ENCODE data around the gene SPG11. TPM values are rescaled to one million over a fixed set of nuclear protein-coding genes. Genes with fewer than 3 reads are reported as not detected.

Gene SPG11, protein sequence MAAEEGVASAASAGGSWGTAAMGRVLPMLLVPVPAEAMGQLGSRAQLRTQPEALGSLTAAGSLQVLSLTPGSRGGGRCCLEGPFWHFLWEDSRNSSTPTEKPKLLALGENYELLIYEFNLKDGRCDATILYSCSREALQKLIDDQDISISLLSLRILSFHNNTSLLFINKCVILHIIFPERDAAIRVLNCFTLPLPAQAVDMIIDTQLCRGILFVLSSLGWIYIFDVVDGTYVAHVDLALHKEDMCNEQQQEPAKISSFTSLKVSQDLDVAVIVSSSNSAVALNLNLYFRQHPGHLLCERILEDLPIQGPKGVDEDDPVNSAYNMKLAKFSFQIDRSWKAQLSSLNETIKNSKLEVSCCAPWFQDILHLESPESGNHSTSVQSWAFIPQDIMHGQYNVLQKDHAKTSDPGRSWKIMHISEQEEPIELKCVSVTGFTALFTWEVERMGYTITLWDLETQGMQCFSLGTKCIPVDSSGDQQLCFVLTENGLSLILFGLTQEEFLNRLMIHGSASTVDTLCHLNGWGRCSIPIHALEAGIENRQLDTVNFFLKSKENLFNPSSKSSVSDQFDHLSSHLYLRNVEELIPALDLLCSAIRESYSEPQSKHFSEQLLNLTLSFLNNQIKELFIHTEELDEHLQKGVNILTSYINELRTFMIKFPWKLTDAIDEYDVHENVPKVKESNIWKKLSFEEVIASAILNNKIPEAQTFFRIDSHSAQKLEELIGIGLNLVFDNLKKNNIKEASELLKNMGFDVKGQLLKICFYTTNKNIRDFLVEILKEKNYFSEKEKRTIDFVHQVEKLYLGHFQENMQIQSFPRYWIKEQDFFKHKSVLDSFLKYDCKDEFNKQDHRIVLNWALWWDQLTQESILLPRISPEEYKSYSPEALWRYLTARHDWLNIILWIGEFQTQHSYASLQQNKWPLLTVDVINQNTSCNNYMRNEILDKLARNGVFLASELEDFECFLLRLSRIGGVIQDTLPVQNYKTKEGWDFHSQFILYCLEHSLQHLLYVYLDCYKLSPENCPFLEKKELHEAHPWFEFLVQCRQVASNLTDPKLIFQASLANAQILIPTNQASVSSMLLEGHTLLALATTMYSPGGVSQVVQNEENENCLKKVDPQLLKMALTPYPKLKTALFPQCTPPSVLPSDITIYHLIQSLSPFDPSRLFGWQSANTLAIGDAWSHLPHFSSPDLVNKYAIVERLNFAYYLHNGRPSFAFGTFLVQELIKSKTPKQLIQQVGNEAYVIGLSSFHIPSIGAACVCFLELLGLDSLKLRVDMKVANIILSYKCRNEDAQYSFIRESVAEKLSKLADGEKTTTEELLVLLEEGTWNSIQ (N-terminal part only)
- 7.2 to 9.0 TPM (median 8.3 TPM) in 5 replicates for total RNA-seq (2022; extraction: Qiagen RNA extraction; ENCODE audit: low read depth)

GRCh38 chr15:44663410-44664308, at the start of gene SPG11:
TSS of gene SPG11 (minus strand) at chr15:44663662. CDS start at chr15:44663647, 15 bp downstream.

GRCh38 chr15:44711096-44711742, 47.8 kb upstream of the SPG11 start, which contains the start of the genes B2M and PATL2:
TSS of gene B2M (plus strand) at chr15:44711517. CDS start at chr15:44711547, 30 bp downstream.
TSS of gene PATL2 (minus strand) at chr15:44711323. CDS start at chr15:44676490, 34,833 bp downstream.

DNA sequence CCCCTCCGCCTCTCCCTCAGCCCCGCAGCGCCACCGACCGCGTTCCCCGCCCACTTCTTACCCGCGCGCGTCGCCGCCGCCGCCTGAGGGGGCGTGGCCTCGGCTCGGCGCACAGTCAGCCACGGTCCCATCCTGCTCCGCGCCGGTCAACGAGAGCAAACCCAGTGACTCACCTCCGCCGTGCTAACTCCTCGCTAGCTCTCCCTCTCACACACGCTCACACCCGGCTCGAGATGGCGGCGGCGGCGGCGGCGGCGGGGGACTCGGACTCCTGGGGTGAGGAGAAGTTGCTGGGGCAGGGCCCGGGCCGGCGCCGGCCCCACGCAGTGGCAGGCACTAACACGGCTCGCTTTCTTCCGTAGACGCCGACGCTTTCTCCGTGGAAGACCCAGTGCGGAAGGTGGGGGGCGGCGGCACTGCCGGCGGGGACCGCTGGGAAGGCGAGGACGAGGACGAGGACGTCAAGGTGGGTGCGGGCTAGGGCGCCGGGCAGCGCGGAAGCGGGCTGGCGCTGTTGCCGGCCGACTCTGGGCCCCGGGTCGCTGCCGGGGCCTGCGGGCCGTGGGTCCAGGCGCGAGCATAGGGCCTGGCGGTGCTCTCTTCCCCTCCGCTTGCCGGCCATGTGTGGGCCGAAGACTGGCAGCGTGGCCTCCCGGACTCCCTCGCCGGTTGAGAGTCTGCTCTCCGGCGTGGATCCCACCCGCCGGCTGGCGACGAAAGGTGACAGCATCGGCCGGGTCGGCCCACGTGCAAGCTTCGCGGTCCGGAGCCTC, 126.3 kb downstream of the SPG11 start, which contains the start of gene EIF3J:
EIF3J (plus strand) TSS at position 186 of the 773 bp plus-strand sequence; CDS start at position 234, 48 bp downstream.

Other genes with a start within 250 kb of the SPG11 start
- 8.0 to 28.2 TPM (median 15.3 TPM) in 5 replicates for gene CTDSPL2, start 236.0 kb downstream of the SPG11 start, total RNA-seq (2022; extraction: Qiagen RNA extraction; ENCODE audit: low read depth)
- 70.6 to 130 TPM (median 101 TPM) in 5 replicates for gene EIF3J, start 126.5 kb downstream of the SPG11 start, total RNA-seq (2022; extraction: Qiagen RNA extraction; ENCODE audit: low read depth)
- gene PATL2, start 47.7 kb upstream of the SPG11 start, total RNA-seq (2022; extraction: Qiagen RNA extraction; ENCODE audit: low read depth): 0.07 to 0.14 TPM in 2 of 5 replicates, not detected in the others
- 409 to 483 TPM (median 446 TPM) in 5 replicates for gene B2M, start 47.9 kb upstream of the SPG11 start, total RNA-seq (2022; extraction: Qiagen RNA extraction; ENCODE audit: low read depth)
- 3.3 to 6.8 TPM (median 4.5 TPM) in 5 replicates for gene TRIM69, start 72.9 kb upstream of the SPG11 start, total RNA-seq (2022; extraction: Qiagen RNA extraction; ENCODE audit: low read depth)